Endothelial cell of umbilical vein (primary cell): ENCODE data around the gene SDK2. TPM values are rescaled to one million over a fixed set of nuclear protein-coding genes. Genes with fewer than 3 reads are reported as not detected.

Experiments used
- BruUV-seq: library from RNA; stranded (reverse); fragments of 400-500 nt; replicated peaks from 2 replicates; lab custom pipeline; 2021; lab: Mats Ljungman, UMichigan
- CTCF ChIA-PET: fragments of 300-600, 350-600 bp; sonication (Branson Sonifier 250); formaldehyde crosslinking; loops from one replicate; lab custom pipeline; 2021; ENCODE audit warnings: antibody characterized with exemption, inconsistent platforms; lab: Charles Lee
- POLR2A ChIA-PET: fragments of 300-600, 350-600 bp; sonication (Branson Sonifier 250); formaldehyde crosslinking; loops from one replicate; lab custom pipeline; 2021; ENCODE audit warnings: antibody characterized with exemption, inconsistent platforms; lab: Charles Lee
- DNase-seq: peaks from one replicate; pipeline ENCODE4 v3.0.0-alpha.2; 2011; ENCODE audit warnings: low read depth, low spot score
- FAIRE-seq: peaks from 2 replicates; lab custom pipeline; 2011; peaks lifted over from hg19 to GRCh38; lab: Jason Lieb, UNC
- H2AFZ ChIP-seq: 2 replicates; pipeline ENCODE4 v1.6.0; 2012; ENCODE audit warnings: low read depth, low read length, control low read depth, inconsistent platforms
- H3K27ac ChIP-seq: 2 replicates; pipeline ENCODE4 v1.5.1; 2011; ENCODE audit warnings: low read depth, mild to moderate bottlenecking, control low read depth, low read length, moderate library complexity; ENCODE audit not compliant: insufficient read depth
- H3K27me3 ChIP-seq, 2 experiments: 2 replicates each; pipeline versions ENCODE4 v1.6.0 to v1.6.1; 2011; ENCODE audit warnings: low read length in 2 of 2, mixed read lengths in 1 of 2; ENCODE audit not compliant: control insufficient read depth in 2 of 2, insufficient read depth in 2 of 2
- H3K36me3 ChIP-seq, 2 experiments: 2 replicates in 1 of 2; 3 replicates in 1 of 2; pipeline ENCODE4 v1.5.1; 2011; ENCODE audit warnings: low read length in 2 of 2, mild to moderate bottlenecking in 1 of 2, moderate library complexity in 1 of 2; ENCODE audit not compliant: control insufficient read depth in 2 of 2, insufficient read depth in 2 of 2; ENCODE audit errors: extremely low read depth in 1 of 2
- H3K4me1 ChIP-seq: 3 replicates; pipeline ENCODE4 v1.5.1; 2011; ENCODE audit warnings: mild to moderate bottlenecking, low read length; ENCODE audit not compliant: control insufficient read depth, insufficient read depth; ENCODE audit errors: extremely low read depth
- H3K4me2 ChIP-seq: 2 replicates; pipeline ENCODE4 v1.6.1; 2011; ENCODE audit warnings: low read length, control low read depth, mixed read lengths; ENCODE audit not compliant: insufficient read depth
- H3K4me3 ChIP-seq, 3 experiments: fragments of 200-600 bp in 1 of 3; sonication (generic), shearing (Covaris generic) in 1 of 3; replicated peaks in 1 of 3; 2 replicates each; pipeline ENCODE4 v1.5.1; 2011 to 2016; ENCODE audit warnings: control low read depth in 3 of 3, low read length in 3 of 3, mild to moderate bottlenecking in 2 of 3, inconsistent platforms in 1 of 3, low read depth in 1 of 3, moderate library complexity in 1 of 3; ENCODE audit not compliant: insufficient read depth in 1 of 3
- H3K79me2 ChIP-seq: 2 replicates; pipeline ENCODE4 v1.6.0; 2012; ENCODE audit warnings: low read length, inconsistent platforms; ENCODE audit not compliant: control insufficient read depth, insufficient read depth
- H3K9ac ChIP-seq: replicated peaks from 2 replicates; pipeline ENCODE3; 2011; ENCODE audit warnings: low read length, control low read depth; ENCODE audit not compliant: insufficient read depth; ENCODE audit errors: extremely low read depth
- H3K9me1 ChIP-seq: replicated peaks from 3 replicates; pipeline ENCODE4 v1.6.0; 2011; ENCODE audit warnings: mild to moderate bottlenecking, low read length; ENCODE audit not compliant: control insufficient read depth, insufficient read depth; ENCODE audit errors: extremely low read depth
- H3K9me3 ChIP-seq: replicated peaks from 2 replicates; pipeline ENCODE4 v1.5.1; 2012; ENCODE audit warnings: low read length, inconsistent platforms; ENCODE audit not compliant: control insufficient read depth, insufficient read depth
- H4K20me1 ChIP-seq: replicated peaks from 2 replicates; pipeline ENCODE3; 2011; ENCODE audit warnings: mild to moderate bottlenecking, low read length; ENCODE audit not compliant: control insufficient read depth, insufficient read depth; ENCODE audit errors: extremely low read depth
- CTCF ChIP-seq, 2 donors: IDR thresholded peaks; 1 replicate in 1 of 2; 2 replicates in 1 of 2; pipeline ENCODE4 v1.5.1; 2011; ENCODE audit warnings: low read length in 2 of 2, mild to moderate bottlenecking in 2 of 2, moderate library complexity in 2 of 2, control low read depth in 1 of 2, inconsistent platforms in 1 of 2, low read depth in 1 of 2; ENCODE audit not compliant: insufficient read depth in 1 of 2; ENCODE audit errors: extremely low read depth in 1 of 2
- EZH2 ChIP-seq: IDR thresholded peaks from 2 replicates; pipeline ENCODE4 v1.6.1; 2012; ENCODE audit warnings: borderline replicate concordance, low read depth, mild to moderate bottlenecking, moderate library complexity, low read length, inconsistent platforms; ENCODE audit not compliant: severe bottlenecking
- FOS ChIP-seq: IDR thresholded peaks from 2 replicates; pipeline ENCODE4 v1.6.1; 2011; ENCODE audit warnings: mild to moderate bottlenecking, low read length, moderate library complexity, borderline replicate concordance; ENCODE audit not compliant: insufficient read depth
- JUN ChIP-seq: IDR thresholded peaks from 2 replicates; pipeline ENCODE4 v1.6.1; 2011; ENCODE audit warnings: borderline replicate concordance, low read depth; ENCODE audit not compliant: insufficient read length, insufficient read depth
- MAX ChIP-seq: IDR thresholded peaks from 2 replicates; pipeline ENCODE4 v1.6.1; 2011; ENCODE audit not compliant: insufficient read depth, insufficient read length
- MYC ChIP-seq: IDR thresholded peaks from one replicate; pipeline ENCODE4 v1.6.1; 2011; ENCODE audit warnings: mild to moderate bottlenecking, low read depth, low read length
- POLR2AphosphoS5 ChIP-seq: IDR thresholded peaks from 2 replicates; pipeline ENCODE4 v1.6.1; 2012; ENCODE audit warnings: low read depth, mild to moderate bottlenecking, control low read depth, low read length, moderate library complexity; ENCODE audit not compliant: insufficient read depth
- dilution Hi-C: fragments of 300-500 bp; cut with MboI; formaldehyde crosslinking; loops from one replicate; pipeline ENCODE4 v1.15.0; 2019; ENCODE audit warnings: low sequenced_read_pairs; ENCODE audit not compliant: extremely low pct_ligation_motif_present
- intact Hi-C: fragments of 100-400 bp; cut with micrococcal nuclease; formaldehyde crosslinking; loops from one replicate; pipeline ENCODE4 v1.10.0; 2022
- polyA plus RNA-seq, 4 experiments: library from polyadenylated mRNA; depleted of rRNA in 3 of 4; stranded (reverse) in 3 of 4; unstranded in 1 of 4; fragments of >200 nt; gene quantifications; 2 replicates each; pipeline versions ENCODE4 v1.2.1 to v1.2.3, GENCODE V29; 2011 to 2012; ENCODE audit warnings: missing spikeins in 1 of 4
- total RNA-seq: library from RNA; stranded (reverse); gene quantifications from 2 replicates; pipeline ENCODE4 v1.2.3, GENCODE V29; 2021

SDK2 gene
- total and polyA plus RNA-seq, 2 donors (not counting 3 experiments of a cell fraction or from before 2014, with no cell fraction given): not detected

- TF ChIP-seq CTCF (IDR thresholded peaks at IDR 0.05; ENCODE audit: extremely low read depth in 1 of 2, insufficient read depth in 1 of 2, low read depth in 1 of 2, low read length in 2 of 2): no peak
- TF ChIP-seq FOS: no peak
- TF ChIP-seq JUN: no peak
- no peak for TF ChIP-seq MAX
- no peak for TF ChIP-seq EZH2
- no peak for TF ChIP-seq MYC
- no peak for TF ChIP-seq POLR2AphosphoS5
- H3K4me2 ChIP-seq: no peak overlapping the region
- no peaks in the 10 kb centered on the region for H3K36me3 ChIP-seq
- intact Hi-C loops: no loop called here
- no peaks in the 10 kb centered on the region for H3K4me1 ChIP-seq
- CTCF ChIA-PET: no interaction called here
- no peaks in the 10 kb centered on the region for H3K79me2 ChIP-seq
- DNase-seq: no peak
- no peak for FAIRE-seq
- POLR2A ChIA-PET: no interaction called here
- no TSS peak for BruUV-seq
- H2AFZ ChIP-seq: no peak overlapping the region
- H3K9me3 ChIP-seq: no peaks in the 10 kb centered on the region
- H3K9me1 ChIP-seq: no peaks in the 10 kb centered on the region
- no peak overlapping the region for H3K9ac ChIP-seq
- H3K4me3 ChIP-seq: no peak overlapping the region
- dilution Hi-C loops: no loop called here
- no peaks in the 10 kb centered on the region for H4K20me1 ChIP-seq
- H3K27me3 ChIP-seq: no peaks in the 10 kb centered on the region
- no peak overlapping the region for H3K27ac ChIP-seq
Observed at GRCh38 chr17:73603971-73604370, 40.3 kb downstream of the SDK2 start.
